ACHN (cell line): ENCODE measurements around the gene DHRSX.
"Not testable (repeated sequence)": the region's sequence is repeated elsewhere in the genome, so short reads cannot be mapped to it uniquely, and the experiment has no call there.

ENCODE experiments used
- DNase-seq: peaks from one replicate; pipeline ENCODE4 v3.0.0-alpha.2; 2015
- in situ Hi-C: cut with HindIII; loops from 2 replicates; pipeline ENCODE4 v1.10.0; 2017; ENCODE audit warnings: low sequenced_read_pairs, low pct_ligation_motif_present, low pct_unique_long_range_greater_than_20kb

The DHRSX gene

GRCh38 chrX:2389731-2390130 is 111.0 kb downstream of the DHRSX start:
- in situ Hi-C loops, DNase-seq: not testable (repeated sequence)

- DNase-seq: no peak
- in situ Hi-C loops: no loop called here
Measured at GRCh38 chrX:2389324-2389723, 111.5 kb downstream of the DHRSX start.

- in situ Hi-C loops: no loop called here
- no peak for DNase-seq
Measured at GRCh38 chrX:2388669-2389068, 112.1 kb downstream of the DHRSX start.

GRCh38 chrX:2387614-2388239 is 113.0 kb downstream of the DHRSX start:
- in situ Hi-C loops: no loop called here
- DNase-seq: no peak

- DNase-seq: peak; percentile 53
- in situ Hi-C loops: no loop called here
Measured at GRCh38 chrX:2385224-2385623, 115.6 kb downstream of the DHRSX start.

- DNase-seq: no peak
- in situ Hi-C loops: no loop called here
Measured at GRCh38 chrX:2384486-2384885, 116.3 kb downstream of the DHRSX start.

GRCh38 chrX:2383735-2384134 is 117.0 kb downstream of the DHRSX start:
- in situ Hi-C loops: no loop called here
- DNase-seq: no peak

GRCh38 chrX:2383144-2383543 is 117.6 kb downstream of the DHRSX start:
- DNase-seq: no peak
- in situ Hi-C loops: no loop called here

GRCh38 chrX:2382433-2383048 is 118.2 kb downstream of the DHRSX start:
- DNase-seq, in situ Hi-C loops: not testable (repeated sequence)

- in situ Hi-C loops: no loop called here
- no peak for DNase-seq
Measured at GRCh38 chrX:2376166-2376565, 124.6 kb downstream of the DHRSX start.

- DNase-seq: no peak
Measured at GRCh38 chrX:2374086-2374485, 126.7 kb downstream of the DHRSX start.

GRCh38 chrX:2373615-2374014 is 127.2 kb downstream of the DHRSX start:
- DNase-seq: no peak
- in situ Hi-C loops: no loop called here

More at GRCh38 chrX:2374086-2374485, 126.7 kb downstream of the DHRSX start:
- in situ Hi-C loops: no loop called here

GRCh38 chrX:2371026-2371711 is 129.6 kb downstream of the DHRSX start:
- no peak for DNase-seq
- in situ Hi-C loops: no loop called here

- in situ Hi-C loops: no loop called here
Measured at GRCh38 chrX:2370456-2370855, 130.3 kb downstream of the DHRSX start.

GRCh38 chrX:2369206-2369605 is 131.6 kb downstream of the DHRSX start:
- in situ Hi-C loops: no loop called here
- DNase-seq: no peak

More at GRCh38 chrX:2370456-2370855, 130.3 kb downstream of the DHRSX start:
- peak; percentile 40 for DNase-seq

GRCh38 chrX:2360731-2361130 is 140.0 kb downstream of the DHRSX start:
- DNase-seq: no peak
- in situ Hi-C loops: no loop called here

GRCh38 chrX:2359522-2359921 is 141.3 kb downstream of the DHRSX start:
- in situ Hi-C loops, DNase-seq: not testable (repeated sequence)

- DNase-seq: peak; percentile 51
- in situ Hi-C loops: no loop called here
Measured at GRCh38 chrX:2351999-2352995, 148.5 kb downstream of the DHRSX start.

GRCh38 chrX:2351321-2351720 is 149.5 kb downstream of the DHRSX start:
- peak; percentile 6 for DNase-seq
- in situ Hi-C loops: no loop called here
